K562 (cell line): Measurements from ENCODE around the gene MYO15B. TPM values are rescaled to one million over a fixed set of nuclear protein-coding genes. Genes with fewer than 3 reads are reported as not detected.

Experiments
- ATAC-seq: fragments of 200-7000 bp; cut with Tn5 transposase; 3 replicates; pipeline ENCODE4 v1.9.1; 2020; ENCODE audit warnings: moderate library complexity
- BruUV-seq: library from RNA; stranded (reverse); fragments of 400-500 nt; replicated peaks from 2 replicates; lab custom pipeline; 2021; lab: Mats Ljungman, UMichigan
- CTCF ChIA-PET: fragments of 300-600 bp; formaldehyde crosslinking; extraction: SDS; loops from one replicate; lab custom pipeline; 2021; ENCODE audit warnings: low intra/inter-chr PET ratio; lab: Yijun Ruan, JAX
- POLR2A ChIA-PET: fragments of 300-600, 350-650 bp; sonication (Branson Sonifier 250); formaldehyde crosslinking; extraction: SDS; loops from one replicate; lab custom pipeline; 2021; ENCODE audit warnings: antibody characterized with exemption, inconsistent platforms; lab: Yijun Ruan, JAX
- DNase-seq, 4 experiments: peaks; one replicate each; pipeline versions ENCODE4 v3.0.0 to v3.0.0-alpha.2; 2011 to 2018; ENCODE audit warnings: low spot score in 3 of 4, mixed read lengths in 3 of 4; ENCODE audit errors: extremely low read depth in 1 of 4
- FAIRE-seq: peaks from 2 replicates; lab custom pipeline; 2011; peaks lifted over from hg19 to GRCh38; lab: Jason Lieb, UNC
- H2AFZ ChIP-seq: 2 replicates; pipeline ENCODE4 v1.6.0; 2011; ENCODE audit warnings: low read depth, low read length, control low read depth, inconsistent platforms
- H3K27ac ChIP-seq: fragments of 200-600 bp; 3 replicates; pipeline ENCODE4 v1.8.0; 2011; ENCODE audit warnings: low read depth, mild to moderate bottlenecking, control low read depth, inconsistent platforms, low read length, moderate library complexity, mixed read lengths; ENCODE audit errors: extremely low read depth
- H3K27me3 ChIP-seq, 2 experiments: fragments of 300-600 bp in 1 of 2; 2 replicates in 1 of 2; 3 replicates in 1 of 2; pipeline versions ENCODE4 v1.6.0 to v1.8.0; 2011; ENCODE audit warnings: inconsistent platforms in 2 of 2, low read length in 2 of 2, mild to moderate bottlenecking in 1 of 2, mixed read lengths in 1 of 2, moderate library complexity in 1 of 2; ENCODE audit not compliant: control insufficient read depth in 2 of 2, insufficient read depth in 2 of 2
- H3K36me3 ChIP-seq: fragments of 300-600 bp; 3 replicates; pipeline ENCODE4 v1.8.0; 2011; ENCODE audit warnings: mild to moderate bottlenecking, low read length, inconsistent platforms; ENCODE audit not compliant: control insufficient read depth, insufficient read depth
- H3K4me1 ChIP-seq, 2 experiments: fragments of 200-600 bp in 1 of 2; replicated peaks in 1 of 2; 2 replicates in 1 of 2; 3 replicates in 1 of 2; pipeline versions ENCODE4 v1.5.1 to v1.8.0; 2011; ENCODE audit warnings: inconsistent platforms in 2 of 2, low read length in 2 of 2, mild to moderate bottlenecking in 1 of 2, mixed read lengths in 1 of 2, moderate library complexity in 1 of 2; ENCODE audit not compliant: control insufficient read depth in 2 of 2, insufficient read depth in 2 of 2
- H3K4me2 ChIP-seq: 2 replicates; pipeline ENCODE4 v1.6.1; 2011; ENCODE audit warnings: low read length, control low read depth, inconsistent platforms, mixed read lengths; ENCODE audit not compliant: insufficient read depth
- H3K4me3 ChIP-seq: fragments of 200-600 bp; sonication (generic), shearing (Covaris generic); 2 replicates; pipeline ENCODE4 v1.5.1; 2016; ENCODE audit warnings: control low read depth, inconsistent platforms
- H3K79me2 ChIP-seq: fragments of 200-600 bp; 3 replicates; pipeline ENCODE4 v1.8.0; 2011; ENCODE audit warnings: low read length, inconsistent platforms; ENCODE audit not compliant: control insufficient read depth, insufficient read depth
- H3K9ac ChIP-seq, 2 experiments: 2 replicates each; pipeline versions ENCODE4 v1.6.0 to v1.6.1; 2011; ENCODE audit warnings: low read depth in 2 of 2, low read length in 2 of 2, control low read depth in 1 of 2, inconsistent platforms in 1 of 2, mild to moderate bottlenecking in 1 of 2, mixed read lengths in 1 of 2; ENCODE audit not compliant: insufficient read depth in 1 of 2
- H3K9me1 ChIP-seq: one replicate; pipeline ENCODE4 v1.6.0; 2011; ENCODE audit warnings: inconsistent platforms, mild to moderate bottlenecking, low read length, moderate library complexity; ENCODE audit not compliant: control insufficient read depth, insufficient read depth
- H3K9me3 ChIP-seq: replicated peaks from 2 replicates; pipeline ENCODE4 v1.5.1; 2011; ENCODE audit warnings: low read depth, low read length, inconsistent platforms; ENCODE audit not compliant: control insufficient read depth, insufficient read depth
- H4K20me1 ChIP-seq: replicated peaks from 2 replicates; pipeline ENCODE4 v1.6.1; 2011; ENCODE audit warnings: low read length, inconsistent platforms, mixed read lengths; ENCODE audit not compliant: control insufficient read depth, insufficient read depth
- CAMTA2 ChIP-seq: fragments of 250-450 bp; sonication (Bioruptor Pico); conservative IDR thresholded peaks from 2 replicates; pipeline ENCODE4 v1.5.1; 2022
- CHCHD3 ChIP-seq: fragments of 250-450 bp; sonication (Bioruptor Pico); IDR thresholded peaks from 2 replicates; pipeline ENCODE4 v2.1.2; 2022; ENCODE audit warnings: mild to moderate bottlenecking
- MIER1 ChIP-seq: fragments of 450-650 bp; IDR thresholded peaks from 2 replicates; pipeline ENCODE4 v1.6.1; 2016; ENCODE audit warnings: antibody characterized with exemption, mild to moderate bottlenecking, low read depth
- SMARCC2 ChIP-seq: fragments of 450-650 bp; IDR thresholded peaks from 2 replicates; pipeline ENCODE4 v1.6.1; 2017; ENCODE audit warnings: antibody characterized with exemption, moderate library complexity, mild to moderate bottlenecking, low read depth
- TEAD1 ChIP-seq, 2 experiments: fragments of 450-650 bp in 1 of 2; sonication (generic) in 1 of 2; formaldehyde crosslinking; IDR thresholded peaks; 2 replicates each; pipeline versions ENCODE4 v1.4.0 to v1.8.0; 2020 to 2022; ENCODE audit warnings: mild to moderate bottlenecking in 2 of 2, missing genetic modification reagents in 1 of 2
- ZNF766 ChIP-seq: fragments of 200-800 bp; sonication (Bioruptor generic); conservative IDR thresholded peaks from 2 replicates; pipeline ENCODE4 v1.6.1; 2016; ENCODE audit warnings: missing genetic modification characterization, missing compliant biosample characterization
- ZNF778 ChIP-seq: fragments of 450-650 bp; formaldehyde crosslinking; IDR thresholded peaks from 2 replicates; pipeline ENCODE4 v1.4.0; 2020; ENCODE audit warnings: mild to moderate bottlenecking, moderate library complexity
- WGBS: fragments of 100-300 bp; shearing (Covaris generic); methylation state at CpG from one replicate; pipeline ENCODE4 v1.1.6; 2016; ENCODE audit warnings: low coverage, mixed read lengths; ENCODE audit not compliant: insufficient coverage; ENCODE audit errors: missing lambda C conversion rate; 5-methylcytosine and 5-hydroxymethylcytosine counted together
- in situ Hi-C: fragments of 300-500 bp; cut with MboI; formaldehyde crosslinking; loops from 4 replicates; pipeline ENCODE4 v1.15.0; 2018; ENCODE audit warnings: inconsistent platforms, mixed read lengths
- intact Hi-C: fragments of 100-400 bp; cut with micrococcal nuclease; formaldehyde crosslinking; loops from 2 replicates; pipeline ENCODE4 v1.14.2; 2022
- polyA plus RNA-seq, 8 experiments: library from polyadenylated mRNA; depleted of rRNA in 4 of 8; stranded (reverse) in 5 of 8; unstranded in 3 of 8; fragments of >200 nt; fragmentation: Nextera tagmentation in 2 of 8; fragmentation: Illumina TruSeq in 1 of 8; extraction: Ambion mirVana in 2 of 8; extraction: Trizol in 1 of 8; gene quantifications; 2 replicates each; pipeline versions ENCODE4 v1.2.1 to v1.2.3, GENCODE V29; 2011 to 2014; ENCODE audit warnings: inconsistent platforms in 1 of 8, missing spikeins in 1 of 8
- total RNA-seq, 7 experiments: library from RNA; depleted of rRNA in 6 of 7; stranded (reverse); fragments of >200 nt in 6 of 7; fragmentation: Illumina TruSeq in 2 of 7; extraction: Trizol in 2 of 7; gene quantifications; 2 replicates each; pipeline versions ENCODE4 v1.2.1 to v1.2.3, GENCODE V29; 2011 to 2021; ENCODE audit warnings: low replicate concordance in 1 of 7
- TF ChIP-seq, protein P1 (sequence below): sonication (generic); formaldehyde crosslinking; IDR thresholded peaks from 2 replicates; pipeline ENCODE4 v1.9.0; 2022; ENCODE audit warnings: mild to moderate bottlenecking, missing genetic modification reagents

MYO15B gene
- total and polyA plus RNA-seq, 9 of the 15 experiments (the other 6 are each of a cell fraction or from before 2014, with no cell fraction given): 0.05 to 3.1 (median 0.83) TPM; not detected in 2

GRCh38 chr17:75590849-75591721, 3.5 kb downstream of the MYO15B start:
- no peaks in the 10 kb centered on the region for H3K36me3 ChIP-seq
- peak overlapping the region in 1 of 2 experiments; percentile 38; a peak in 1 of 4 replicates for H3K9ac ChIP-seq
- TF ChIP-seq TEAD1 (CRISPR knock-in tag; IDR thresholded peaks at IDR 0.05) (0 out of 4 replicates have a peak, but pooled peaks of 1 of the 2 experiments have one; percentile 36), SMARCC2 (no peak), ZNF766 (no peak), CHCHD3 (CRISPR knock-in tag) (no peak), MIER1 (no peak), ZNF778 (CRISPR knock-in tag) (no peak), CAMTA2 (CRISPR knock-in tag) (no peak)
- TF ChIP-seq, protein P1, sequence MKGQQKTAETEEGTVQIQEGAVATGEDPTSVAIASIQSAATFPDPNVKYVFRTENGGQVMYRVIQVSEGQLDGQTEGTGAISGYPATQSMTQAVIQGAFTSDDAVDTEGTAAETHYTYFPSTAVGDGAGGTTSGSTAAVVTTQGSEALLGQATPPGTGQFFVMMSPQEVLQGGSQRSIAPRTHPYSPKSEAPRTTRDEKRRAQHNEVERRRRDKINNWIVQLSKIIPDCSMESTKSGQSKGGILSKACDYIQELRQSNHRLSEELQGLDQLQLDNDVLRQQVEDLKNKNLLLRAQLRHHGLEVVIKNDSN (CRISPR knock-in tag): no peak
- DNase-seq (no peak), FAIRE-seq (no peak), ATAC-seq (no peak)
- H3K4me1 ChIP-seq: peaks cover 6 to 49% of the 10 kb centered on the region in 2 experiments; a peak in 3 of 5 replicates
- H3K27ac ChIP-seq: no peak overlapping the region
- no peaks in the 10 kb centered on the region for H3K79me2 ChIP-seq
- no peak overlapping the region for H3K4me2 ChIP-seq
- no TSS peak for BruUV-seq
- in situ Hi-C loops (no loop called here), intact Hi-C loops (no loop called here)
- ChIA-PET POLR2A (interaction anchor here (0.7 to 1.1 kb wide), 4 partner anchors 10 to 163 kb away, joined by 3 to 6 read pairs (median 4); no protein-coding TSS in a partner anchor), CTCF (no interaction called here)
- 42% methylated on average over 11 of the region's 12 CpGs for WGBS
- H3K27me3 ChIP-seq: peaks cover 4 to 17% of the 10 kb centered on the region in 2 experiments; a peak in 4 of 5 replicates
- H3K9me1 ChIP-seq: no peaks in the 10 kb centered on the region
- H3K4me3 ChIP-seq: no peak overlapping the region
- H2AFZ ChIP-seq: no peak overlapping the region
- H3K9me3 ChIP-seq: no peaks in the 10 kb centered on the region
- H4K20me1 ChIP-seq: no peaks in the 10 kb centered on the region
